NCI-H524 (cell line): ENCODE data around the gene LHX5.

ENCODE experiments used
- DNase-seq, 2 experiments: peaks; one replicate each; lab custom pipeline; 2025; lab: John Stamatoyannopoulos, UW

LHX5 gene

DNA sequence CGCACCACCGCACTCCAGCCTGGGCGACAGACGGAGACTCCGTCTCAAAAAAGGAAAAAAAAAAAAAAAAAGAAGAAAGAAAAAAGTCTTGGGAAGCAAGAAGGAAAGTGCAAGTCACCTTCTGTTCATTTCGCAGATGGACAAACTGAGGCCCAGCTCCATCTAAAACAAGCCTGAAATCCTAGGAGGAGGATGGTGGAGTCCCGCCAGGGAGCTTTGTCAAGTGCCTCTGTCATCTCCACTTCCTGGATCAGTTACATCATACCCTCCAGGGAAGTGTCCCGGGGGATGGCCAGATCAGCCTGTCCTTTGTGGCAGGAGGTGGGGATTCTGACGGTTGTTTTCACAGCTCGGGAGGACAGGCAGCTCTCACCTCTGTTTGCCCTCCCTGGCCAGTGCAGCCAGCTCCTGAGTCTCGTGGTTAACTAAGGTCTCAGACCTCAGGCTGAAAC, 58.2 kb downstream of the LHX5 start:
- no peak for DNase-seq
